BLaER1 treated with 17β-estradiol and CSF1 and Interleukin-3, amounts not matched to agents 10 nM and 100 nM (cell line): Measurements from ENCODE around the gene PCSK6.
A peak's percentile ranks its signal among the peaks of the same experiment; 100 is the strongest.
"Not testable (repeated sequence)": the region's sequence is repeated elsewhere in the genome, so short reads cannot be mapped to it uniquely, and the experiment has no call there.

ENCODE experiments used
- H3K27ac ChIP-seq, 11 experiments: shearing (Covaris generic); formaldehyde crosslinking; 2 replicates each; pipeline ENCODE4 v1.8.1; 2022
- H3K27me3 ChIP-seq, 11 experiments: shearing (Covaris generic); formaldehyde crosslinking; 2 replicates each; pipeline ENCODE4 v1.8.1; 2022
- H3K36me3 ChIP-seq, 11 experiments: shearing (Covaris generic); formaldehyde crosslinking; 2 replicates each; pipeline ENCODE4 v1.8.1; 2022
- H3K4me1 ChIP-seq, 10 experiments: shearing (Covaris generic); formaldehyde crosslinking; 2 replicates each; pipeline ENCODE4 v1.8.1; 2022
- H3K4me2 ChIP-seq, 11 experiments: shearing (Covaris generic); formaldehyde crosslinking; 2 replicates each; pipeline ENCODE4 v1.8.1; 2022
- H3K4me3 ChIP-seq, 10 experiments: shearing (Covaris generic); formaldehyde crosslinking; 2 replicates each; pipeline ENCODE4 v1.8.1; 2022
- H3K9ac ChIP-seq, 11 experiments: shearing (Covaris generic); formaldehyde crosslinking; 2 replicates each; pipeline ENCODE4 v1.8.1; 2022
- H3K9me3 ChIP-seq, 11 experiments: shearing (Covaris generic); formaldehyde crosslinking; replicated peaks in 1 of 11; 2 replicates each; pipeline ENCODE4 v1.8.1; 2022
- H4K20me1 ChIP-seq, 11 experiments: shearing (Covaris generic); formaldehyde crosslinking; 2 replicates each; pipeline ENCODE4 v1.8.1; 2022
- Cebpa-rat ChIP-seq, 11 experiments: shearing (Covaris generic); IDR thresholded peaks; 2 replicates each; pipeline ENCODE4 v1.8.1; 2022

The PCSK6 gene

DNA sequence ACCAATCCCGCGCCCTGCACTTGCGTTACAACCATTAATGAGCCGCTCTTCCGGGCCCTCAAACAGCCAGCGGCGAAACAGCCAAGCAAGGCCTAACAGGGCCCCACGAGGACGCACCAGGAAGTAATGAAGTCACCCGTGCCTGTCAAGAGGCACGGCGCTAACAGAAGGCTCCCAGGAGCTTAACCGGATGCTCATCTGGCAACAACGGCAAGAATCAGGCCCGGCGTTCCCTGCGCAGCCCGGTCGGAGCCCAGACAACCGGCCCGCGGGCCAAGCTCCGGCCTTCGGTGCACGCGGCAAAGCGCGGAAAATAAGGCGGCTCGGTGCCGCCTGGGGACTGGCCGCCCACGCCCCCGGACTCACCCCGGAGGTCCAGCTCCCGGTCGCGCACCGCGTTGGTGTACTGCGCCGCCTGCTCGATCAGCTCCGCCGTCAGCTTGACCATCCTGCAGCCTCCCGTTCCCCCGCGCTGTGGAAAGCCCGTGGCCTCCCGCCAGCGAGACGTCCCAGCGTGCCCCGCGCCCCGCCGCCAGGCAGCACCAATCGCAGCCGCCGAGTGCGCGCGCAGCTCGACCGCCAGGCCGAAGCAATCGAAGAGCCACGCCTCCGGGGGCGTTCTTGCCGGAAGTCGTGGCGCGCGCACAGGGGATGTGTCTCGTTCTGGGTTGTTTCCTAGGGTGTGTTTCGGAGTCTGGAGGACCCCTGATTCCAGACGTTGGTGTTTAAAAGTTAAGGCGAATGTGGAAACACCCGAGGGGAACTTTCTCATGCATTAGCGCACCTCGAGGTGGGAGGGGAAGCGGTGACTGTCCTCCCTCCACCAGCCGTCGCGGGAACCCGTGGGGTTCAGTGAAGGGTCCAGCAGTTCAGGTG is 194.5 kb downstream of the PCSK6 start, which contains the start of gene SNRPA1:
SNRPA1 (minus strand) TSS at position 518 of the 876 bp plus-strand sequence; CDS start at position 448, 70 bp downstream.
- peaks cover 36 to 43% (median 38%) of the 10 kb centered on the region in 10 experiments for H3K4me1 ChIP-seq
- peaks cover 40 to 50% (median 45%) of the 10 kb centered on the region in 11 experiments; a peak in 21 of 22 replicates for H4K20me1 ChIP-seq
- H3K27ac ChIP-seq = peak within 1 kb of the TSS; percentile 81 to 98 (median 95)
- H3K4me2 ChIP-seq = peak within 1 kb of the TSS; percentile 89 to 97 (median 94)
- H3K27me3 ChIP-seq = no peaks in the 10 kb centered on the region
- H3K4me3 ChIP-seq = peak within 1 kb of the TSS; percentile 75 to 96 (median 88)
- peaks cover 9 to 38% (median 29%) of the 10 kb centered on the region in 11 experiments; a peak in 21 of 22 replicates for H3K36me3 ChIP-seq
- no peaks in the 10 kb centered on the region for H3K9me3 ChIP-seq
- no peak for TF ChIP-seq Cebpa-rat (IDR thresholded peaks at IDR 0.05)
- H3K9ac ChIP-seq = peak within 1 kb of the TSS; percentile 88 to 99 (median 95)

DNA sequence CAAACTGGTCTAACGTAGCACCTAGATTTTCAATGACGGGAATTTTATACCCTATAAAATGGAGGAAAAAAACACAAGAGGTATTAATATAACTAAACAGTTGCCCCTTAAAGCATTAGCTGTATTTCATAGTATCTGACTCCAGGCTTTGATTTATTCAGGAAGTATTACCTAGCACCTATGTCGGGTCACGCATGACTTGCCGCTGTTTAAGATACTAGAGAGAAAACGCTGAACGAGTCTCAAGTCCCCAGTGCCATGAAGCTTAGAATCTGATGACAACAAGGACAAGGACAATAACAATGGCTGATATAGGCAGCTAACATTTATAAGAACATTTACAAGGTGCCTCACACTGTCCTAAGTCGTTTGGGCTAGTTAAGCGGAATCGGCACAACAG is 196.4 kb downstream of the PCSK6 start:
- H3K4me3 ChIP-seq = peak overlapping the region; percentile 75 to 96 (median 88)
- no peaks in the 10 kb centered on the region for H3K27me3 ChIP-seq
- H3K36me3 ChIP-seq = peaks cover 24 to 56% (median 47%) of the 10 kb centered on the region in 11 experiments
- no peak for TF ChIP-seq Cebpa-rat (IDR thresholded peaks at IDR 0.05)
- peak overlapping the region; percentile 79 to 97 (median 93) for H3K4me2 ChIP-seq
- peak overlapping the region in 8 of 11 experiments; percentile 81 to 98 (median 96); a peak in 11 of 22 replicates for H3K27ac ChIP-seq
- peaks cover 56 to 69% (median 64%) of the 10 kb centered on the region in 11 experiments; a peak in 21 of 22 replicates for H4K20me1 ChIP-seq
- peak overlapping the region; percentile 88 to 99 (median 95) for H3K9ac ChIP-seq
- no peaks in the 10 kb centered on the region for H3K9me3 ChIP-seq
- peaks cover 27 to 38% (median 34%) of the 10 kb centered on the region in 10 experiments for H3K4me1 ChIP-seq

DNA sequence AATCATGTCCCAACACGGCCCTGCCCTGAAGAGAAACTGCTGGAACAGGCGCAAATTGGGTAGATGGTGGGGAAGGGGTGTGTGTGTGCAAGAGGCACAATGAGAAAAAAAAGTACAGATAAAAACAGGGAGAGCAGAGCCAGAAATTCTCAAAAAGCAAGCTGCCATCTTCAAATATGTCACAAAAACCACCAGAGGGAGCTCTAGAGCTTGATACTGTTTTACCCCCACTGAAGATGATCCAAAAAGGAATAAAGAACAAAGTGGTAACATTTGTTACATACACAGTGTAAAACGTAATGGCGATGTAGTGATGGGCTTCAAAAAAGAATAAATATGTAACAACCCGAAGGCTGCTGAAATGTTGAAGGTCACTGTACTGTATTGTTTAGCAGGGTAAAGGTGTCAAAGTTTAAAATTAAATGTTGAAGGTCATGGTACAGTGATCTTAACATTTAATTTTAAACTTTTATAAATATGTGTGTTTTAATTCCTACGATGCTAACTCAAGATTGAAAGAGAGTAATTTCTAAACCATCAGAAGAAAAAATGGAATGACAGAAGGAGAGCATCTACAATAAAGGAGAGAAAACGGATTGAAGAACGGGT is 200.5 kb downstream of the PCSK6 start:
- Histone ChIP-seq H3K4me3 (no peak overlapping the region), H3K9me3 (peaks cover 0 to 6% (median 0%) of the 10 kb centered on the region in 11 experiments; a peak in 2 of 22 replicates), H3K9ac (no peak overlapping the region), H3K4me2 (no peak overlapping the region), H3K4me1 (peaks cover 20 to 28% (median 23%) of the 10 kb centered on the region in 10 experiments), H3K27me3 (no peaks in the 10 kb centered on the region), H3K36me3 (peaks cover 62 to 97% (median 87%) of the 10 kb centered on the region in 11 experiments), H3K27ac (no peak overlapping the region), H4K20me1 (peaks cover 69 to 100% (median 94%) of the 10 kb centered on the region in 11 experiments; a peak in 21 of 22 replicates)
- no peak for TF ChIP-seq Cebpa-rat (IDR thresholded peaks at IDR 0.05)

DNA sequence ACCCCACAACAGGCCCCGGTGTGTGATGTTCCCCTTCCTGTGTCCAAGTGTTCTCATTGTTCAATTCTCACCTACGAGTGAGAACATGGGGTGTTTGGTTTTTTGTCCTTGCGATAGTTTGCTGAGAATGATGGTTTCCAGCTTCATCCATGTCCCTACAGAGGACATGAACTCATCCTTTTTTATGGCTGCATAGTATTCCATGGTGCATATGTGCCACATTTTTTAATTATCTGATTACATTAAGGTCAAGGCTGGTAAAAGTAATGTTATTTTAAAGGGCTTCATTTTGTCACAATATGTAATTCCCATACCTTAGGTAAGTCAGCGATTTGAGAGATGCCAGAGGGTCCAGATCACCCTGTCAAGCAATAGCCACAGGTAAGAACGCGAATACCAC is 202.2 kb downstream of the PCSK6 start:
- H3K36me3 ChIP-seq = peaks cover 79 to 100% (median 99%) of the 10 kb centered on the region in 11 experiments

DNA sequence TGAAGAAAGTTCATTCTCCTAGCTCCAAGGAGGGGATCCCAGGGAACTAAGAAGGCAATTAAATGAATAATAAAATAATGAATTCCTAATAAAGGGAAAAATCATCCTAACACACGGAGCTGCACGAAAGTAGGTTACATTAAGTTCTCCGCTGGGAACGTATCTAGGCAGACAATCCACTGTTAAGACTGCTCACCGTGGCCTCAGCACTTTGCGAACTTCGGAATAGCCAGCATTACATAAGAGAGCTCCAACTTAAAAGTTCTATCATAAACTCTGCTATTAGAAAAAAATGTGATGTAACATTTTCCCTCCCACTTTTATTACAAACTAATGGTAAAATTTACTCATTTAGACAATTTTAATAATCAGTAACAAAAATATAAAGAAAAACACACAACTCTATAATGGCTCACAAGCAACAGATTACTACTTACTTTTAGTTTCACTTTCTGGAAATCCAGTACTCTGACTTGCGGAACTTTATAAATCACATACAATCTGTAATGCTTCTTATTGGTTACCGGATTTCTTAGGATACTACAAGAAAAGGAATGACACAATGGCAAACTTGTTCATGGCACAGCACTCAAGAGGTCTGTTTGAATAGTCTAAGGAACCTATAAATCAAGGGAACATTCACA is 202.9 kb downstream of the PCSK6 start:
- no peak for TF ChIP-seq Cebpa-rat (IDR thresholded peaks at IDR 0.05)
- H4K20me1 ChIP-seq = peaks cover 48 to 100% (median 94%) of the 10 kb centered on the region in 11 experiments; a peak in 21 of 22 replicates

More for the DNA sequence above, 202.2 kb downstream of the PCSK6 start:
- not testable (repeated sequence) for H3K27me3 ChIP-seq, H3K9me3 ChIP-seq, H3K4me2 ChIP-seq, H3K9ac ChIP-seq, H3K4me3 ChIP-seq, H3K27ac ChIP-seq
- H3K4me1 ChIP-seq = peaks cover 5 to 12% (median 9%) of the 10 kb centered on the region in 10 experiments; a peak in 14 of 20 replicates
- H4K20me1 ChIP-seq = peaks cover 55 to 100% (median 94%) of the 10 kb centered on the region in 11 experiments; a peak in 21 of 22 replicates

DNA sequence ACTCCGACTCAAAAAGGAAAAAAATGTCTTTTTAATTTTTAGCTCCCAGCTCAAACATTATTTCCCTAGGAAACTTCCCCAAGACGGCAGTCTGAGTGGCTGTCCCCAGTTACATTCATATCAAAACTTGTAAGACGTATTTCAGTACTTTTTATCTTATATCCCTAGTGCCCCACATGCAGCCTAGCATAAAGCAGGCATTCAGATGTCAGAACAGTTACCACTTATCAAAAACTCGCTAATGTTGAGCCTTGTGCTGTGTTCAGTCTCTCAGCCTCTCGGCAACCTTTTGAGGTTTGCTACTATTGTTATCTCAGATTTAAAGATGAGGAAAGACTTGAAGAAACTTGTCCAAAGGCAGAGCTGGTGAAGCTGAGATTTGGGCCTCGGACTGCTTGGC is 205.6 kb downstream of the PCSK6 start:
- no peak overlapping the region for H3K9ac ChIP-seq
- no peaks in the 10 kb centered on the region for H3K27me3 ChIP-seq
- H3K4me2 ChIP-seq = no peak overlapping the region
- H3K27ac ChIP-seq = no peak overlapping the region
- H3K9me3 ChIP-seq = peaks cover 0 to 6% (median 0%) of the 10 kb centered on the region in 11 experiments; a peak in 2 of 22 replicates
- no peak for TF ChIP-seq Cebpa-rat (IDR thresholded peaks at IDR 0.05)
- no peaks in the 10 kb centered on the region for H3K4me1 ChIP-seq
- H3K4me3 ChIP-seq = no peak overlapping the region
- H3K36me3 ChIP-seq = peaks cover 87 to 100% (median 96%) of the 10 kb centered on the region in 11 experiments
- H4K20me1 ChIP-seq = peaks cover 23 to 97% (median 77%) of the 10 kb centered on the region in 11 experiments; a peak in 21 of 22 replicates

More for the DNA sequence above, 202.9 kb downstream of the PCSK6 start:
- Histone ChIP-seq H3K9ac (no peak overlapping the region), H3K36me3 (peaks cover 86 to 100% (median 99%) of the 10 kb centered on the region in 11 experiments), H3K4me2 (no peak overlapping the region), H3K27me3 (no peaks in the 10 kb centered on the region), H3K4me3 (no peak overlapping the region), H3K27ac (no peak overlapping the region), H3K4me1 (peaks cover 0 to 5% (median 1%) of the 10 kb centered on the region in 10 experiments; a peak in 8 of 20 replicates), H3K9me3 (peaks cover 0 to 6% (median 0%) of the 10 kb centered on the region in 11 experiments; a peak in 2 of 22 replicates)

DNA sequence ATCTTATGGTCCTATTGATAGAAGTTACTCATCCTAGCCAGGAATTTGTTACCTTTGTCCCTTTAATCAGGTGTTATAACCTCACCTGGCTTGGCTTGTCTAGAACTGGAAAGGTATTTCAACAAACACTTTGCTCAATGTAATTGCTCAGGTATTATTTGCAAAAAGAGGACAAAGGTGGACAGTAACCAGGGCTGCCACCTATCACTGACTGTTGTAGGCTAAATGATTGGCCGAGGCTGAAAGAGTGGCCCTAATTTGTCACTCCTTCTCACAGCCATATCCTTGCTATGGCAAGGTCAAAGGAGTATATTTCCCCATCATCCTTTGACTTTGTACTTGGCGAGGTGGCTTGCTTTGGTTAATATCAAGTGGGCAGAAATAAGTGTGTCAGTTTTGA is 209.5 kb downstream of the PCSK6 start:
- no peak overlapping the region for H3K4me2 ChIP-seq
- H3K36me3 ChIP-seq = peaks cover 59 to 79% (median 64%) of the 10 kb centered on the region in 11 experiments
- H3K4me3 ChIP-seq = no peak overlapping the region
- peaks cover 13 to 22% (median 18%) of the 10 kb centered on the region in 10 experiments for H3K4me1 ChIP-seq
- H3K9ac ChIP-seq = no peak overlapping the region
- H4K20me1 ChIP-seq = peaks cover 8 to 92% (median 58%) of the 10 kb centered on the region in 11 experiments; a peak in 20 of 22 replicates
- no peak for TF ChIP-seq Cebpa-rat (IDR thresholded peaks at IDR 0.05)
- H3K27ac ChIP-seq = no peak overlapping the region
- no peaks in the 10 kb centered on the region for H3K9me3 ChIP-seq
- no peaks in the 10 kb centered on the region for H3K27me3 ChIP-seq

DNA sequence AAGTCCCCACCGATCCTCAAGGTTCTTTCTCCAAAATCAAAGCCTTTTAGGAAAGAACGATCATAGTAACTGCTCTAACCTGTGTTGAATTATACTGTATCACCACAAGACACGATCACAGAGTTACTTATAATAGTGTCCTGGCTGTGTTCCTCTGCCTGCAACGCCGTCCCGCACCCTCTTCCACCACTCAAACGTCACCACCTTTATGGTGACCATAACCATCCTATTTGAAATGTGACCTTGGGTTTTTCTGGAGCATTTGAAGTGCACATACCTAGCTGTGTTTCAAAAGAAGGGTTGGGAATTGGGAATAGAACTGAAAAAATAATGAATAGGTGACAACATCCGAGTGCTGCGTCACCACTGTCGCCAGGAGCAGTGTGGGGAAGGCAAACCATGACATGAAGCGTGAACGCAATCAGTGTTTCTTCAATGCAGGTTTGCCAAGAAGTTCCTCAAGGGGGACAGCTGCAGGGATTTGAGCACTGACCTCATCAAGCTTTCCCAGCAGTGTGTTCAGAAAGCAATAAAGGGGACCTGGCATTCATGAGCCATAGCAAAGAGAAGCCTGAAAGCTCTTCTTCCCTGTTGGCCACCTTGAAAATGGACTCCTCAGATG is 211.5 kb downstream of the PCSK6 start:
- H3K9me3 ChIP-seq = no peaks in the 10 kb centered on the region
- H3K36me3 ChIP-seq = peaks cover 59 to 79% (median 64%) of the 10 kb centered on the region in 11 experiments
- peak overlapping the region; percentile 70 to 94 (median 83) for H3K4me2 ChIP-seq
- peak overlapping the region in 10 of 11 experiments; percentile 84 to 95 (median 87); a peak in 16 of 22 replicates for H3K9ac ChIP-seq
- peak overlapping the region; percentile 82 to 100 (median 94); a peak in 19 of 20 replicates for H3K4me3 ChIP-seq
- no peaks in the 10 kb centered on the region for H3K27me3 ChIP-seq
- H3K27ac ChIP-seq = peak overlapping the region in 1 of 11 experiments; percentile 5; a peak in 1 of 22 replicates
- H4K20me1 ChIP-seq = peaks cover 0 to 85% (median 45%) of the 10 kb centered on the region in 11 experiments; a peak in 19 of 22 replicates
- peaks cover 13 to 23% (median 18%) of the 10 kb centered on the region in 10 experiments for H3K4me1 ChIP-seq
- TF ChIP-seq Cebpa-rat (IDR thresholded peaks at IDR 0.05) = no peak
